DMS53 treated with DMSO at 0.1 percent for 48 hours (cell line): ENCODE measurements around the gene RADIL.

ENCODE experiments used
- DNase-seq: peaks from one replicate; lab custom pipeline; 2025; ENCODE audit not compliant: unreplicated experiment; lab: John Stamatoyannopoulos, UW

The RADIL gene

GRCh38 chr7:4832711-4833110 is 50.8 kb downstream of the RADIL start:
- no peak for DNase-seq

GRCh38 chr7:4831723-4832495 is 51.6 kb downstream of the RADIL start:
- no peak for DNase-seq

GRCh38 chr7:4830176-4830575 is 53.3 kb downstream of the RADIL start:
- peak; percentile 71 for DNase-seq

GRCh38 chr7:4828720-4829383 is 54.7 kb downstream of the RADIL start:
- DNase-seq: no peak

- DNase-seq: no peak
Observed at GRCh38 chr7:4825081-4825480, 58.4 kb downstream of the RADIL start.

- DNase-seq: no peak
Observed at GRCh38 chr7:4824120-4824775, 59.3 kb downstream of the RADIL start.

- DNase-seq: no peak
Observed at GRCh38 chr7:4823441-4824119, 59.9 kb downstream of the RADIL start.

GRCh38 chr7:4822677-4823076 is 60.8 kb downstream of the RADIL start:
- DNase-seq: no peak

GRCh38 chr7:4820967-4821471 is 62.5 kb downstream of the RADIL start:
- no peak for DNase-seq

GRCh38 chr7:4820405-4820966 is 63.0 kb downstream of the RADIL start:
- no peak for DNase-seq

- DNase-seq: no peak
Observed at GRCh38 chr7:4819560-4820404, 63.7 kb downstream of the RADIL start.

GRCh38 chr7:4818000-4818794 is 65.3 kb downstream of the RADIL start:
- DNase-seq: no peak

- no peak for DNase-seq
Observed at GRCh38 chr7:4817178-4817901, 66.2 kb downstream of the RADIL start.

GRCh38 chr7:4816419-4817080 is 67.0 kb downstream of the RADIL start:
- no peak for DNase-seq

GRCh38 chr7:4815609-4816418 is 67.7 kb downstream of the RADIL start:
- no peak for DNase-seq

- DNase-seq: no peak
Observed at GRCh38 chr7:4815121-4815520, 68.4 kb downstream of the RADIL start.

- no peak for DNase-seq
Observed at GRCh38 chr7:4814433-4814832, 69.1 kb downstream of the RADIL start.
